T-helper 1 cell treated with Interleukin-12 subunit alpha and Interleukin-12 subunit beta and Interleukin-4 antibody, amounts not matched to agents 30 μg/mL and 1 μg/mL, for 36 hours (primary cell): ENCODE results near the gene PNCK.

Experiments used
- H3K27ac Mint-ChIP-seq: one replicate; pipeline ENCODE4 v1.8.0; 2021; ENCODE audit warnings: mild to moderate bottlenecking, mixed read lengths
- H3K27me3 Mint-ChIP-seq: one replicate; pipeline ENCODE4 v1.8.0; 2021; ENCODE audit warnings: low read depth, mixed read lengths
- H3K36me3 Mint-ChIP-seq: one replicate; pipeline ENCODE4 v1.8.0; 2021; ENCODE audit warnings: low read depth, mixed read lengths
- H3K4me1 Mint-ChIP-seq: one replicate; pipeline ENCODE4 v1.8.0; 2021; ENCODE audit warnings: low read depth, mixed read lengths
- H3K4me3 Mint-ChIP-seq: one replicate; pipeline ENCODE4 v1.8.0; 2021; ENCODE audit warnings: mild to moderate bottlenecking, moderate library complexity, mixed read lengths
- H3K9me3 Mint-ChIP-seq: one replicate; pipeline ENCODE4 v1.8.0; 2021; ENCODE audit warnings: mixed read lengths

PNCK gene

DNA sequence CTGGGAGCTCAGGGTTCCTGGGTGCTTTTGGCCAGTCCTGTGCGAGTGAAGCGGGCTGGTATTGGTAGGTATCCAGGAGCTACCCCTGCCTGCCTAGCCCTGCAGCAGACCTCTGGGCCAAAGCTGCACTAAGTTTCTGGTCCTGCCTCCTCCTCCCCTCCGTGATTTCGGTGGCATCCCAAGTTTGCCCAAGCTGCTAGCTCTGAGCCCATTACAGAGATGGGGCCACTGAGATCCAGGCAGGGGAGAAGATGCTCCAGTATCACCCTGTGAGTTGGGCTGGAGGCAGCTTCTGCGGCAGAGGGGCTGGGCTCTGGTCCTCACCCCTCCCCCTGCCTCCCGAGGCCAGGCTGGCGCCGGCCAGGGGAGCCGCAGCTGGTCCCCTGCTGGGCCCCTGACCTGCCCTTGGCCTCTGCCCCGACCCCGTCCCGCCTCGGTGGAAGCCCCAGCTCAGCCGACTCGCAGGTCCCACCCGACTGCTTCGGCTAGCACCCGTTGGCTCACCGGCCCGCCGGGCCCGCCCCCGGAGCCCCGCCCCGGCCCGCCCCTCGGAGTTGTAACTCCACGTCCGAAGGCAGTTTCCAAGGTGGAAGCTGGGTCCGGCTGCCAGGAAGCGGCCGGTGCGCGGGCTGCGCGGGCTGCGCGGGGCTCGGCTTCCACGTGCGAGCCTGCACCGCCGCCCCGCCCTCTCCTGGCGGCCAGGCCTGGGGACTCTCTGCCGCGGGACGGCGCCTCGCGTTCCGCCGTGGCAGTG, 26.8 kb downstream of the PNCK start, which contains the start of gene DUSP9:
DUSP9 (plus strand) TSS at position 584 of the 754 bp plus-strand sequence. CDS start 751 bp downstream, outside the sequence.
- no peaks in the 10 kb centered on the region for H3K9me3 Mint-ChIP-seq
- H3K27me3 Mint-ChIP-seq, result peaks cover 35% of the 10 kb centered on the region
- H3K4me3 Mint-ChIP-seq, result no peak within 1 kb of the TSS
- H3K36me3 Mint-ChIP-seq, result no peaks in the 10 kb centered on the region
- peaks cover 2% of the 10 kb centered on the region for H3K4me1 Mint-ChIP-seq
- H3K27ac Mint-ChIP-seq, result no peak within 1 kb of the TSS

DNA sequence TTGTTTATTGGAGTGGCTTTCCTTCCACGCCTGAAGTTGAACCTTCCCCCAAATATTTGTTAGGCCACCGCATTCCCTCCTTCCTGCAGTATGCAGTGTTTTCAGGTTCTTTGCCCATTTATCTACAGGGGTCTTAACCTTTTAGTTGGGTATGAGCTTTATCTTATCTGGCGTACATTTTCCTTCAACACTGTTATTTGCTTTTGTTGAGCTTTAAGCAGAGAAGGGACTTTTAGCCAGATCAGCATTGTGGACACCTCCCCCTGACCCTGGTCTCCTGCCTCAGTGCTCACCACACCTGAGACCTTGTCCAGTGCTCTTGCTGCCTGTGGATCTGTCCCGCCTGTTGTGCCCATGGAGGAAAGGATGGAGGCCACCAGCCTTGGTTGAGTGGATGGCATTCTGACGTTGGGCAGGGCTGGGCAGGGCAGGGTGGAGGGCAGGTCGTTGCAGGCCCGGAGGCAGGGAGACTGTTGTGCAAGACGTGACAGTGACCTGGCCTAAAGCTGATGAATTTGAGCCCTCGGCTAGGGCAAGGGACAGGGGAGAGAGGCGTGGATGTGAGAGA, 27.6 kb downstream of the PNCK start:
- no peak overlapping the region for H3K27ac Mint-ChIP-seq
- no peaks in the 10 kb centered on the region for H3K36me3 Mint-ChIP-seq
- no peak overlapping the region for H3K4me3 Mint-ChIP-seq
- H3K9me3 Mint-ChIP-seq, result no peaks in the 10 kb centered on the region
- peaks cover 39% of the 10 kb centered on the region for H3K27me3 Mint-ChIP-seq
- H3K4me1 Mint-ChIP-seq, result peaks cover 5% of the 10 kb centered on the region

DNA sequence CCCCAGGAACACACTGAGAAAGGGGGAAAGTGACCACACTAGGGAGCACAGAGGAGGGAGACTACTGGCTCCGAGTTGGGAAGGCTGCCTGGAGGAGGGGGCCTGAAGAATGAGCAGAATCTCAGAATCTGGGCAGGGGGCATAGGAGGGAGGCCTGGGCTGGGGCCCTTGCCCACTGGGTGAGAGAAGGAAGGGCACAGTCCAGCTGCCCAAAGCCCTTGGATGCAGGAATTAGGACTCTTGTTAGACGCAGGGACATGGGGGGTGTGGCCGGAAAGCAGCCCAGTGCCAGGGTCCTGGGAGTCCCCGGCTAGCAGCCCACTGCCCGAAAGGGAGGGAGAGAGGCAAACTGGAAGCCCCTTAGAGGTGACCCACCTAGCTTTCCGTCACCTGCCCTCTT, 28.5 kb downstream of the PNCK start:
- Mint-ChIP-seq H3K27ac (no peak overlapping the region), H3K9me3 (no peaks in the 10 kb centered on the region), H3K4me1 (peaks cover 5% of the 10 kb centered on the region), H3K4me3 (no peak overlapping the region), H3K27me3 (peaks cover 42% of the 10 kb centered on the region), H3K36me3 (no peaks in the 10 kb centered on the region)

DNA sequence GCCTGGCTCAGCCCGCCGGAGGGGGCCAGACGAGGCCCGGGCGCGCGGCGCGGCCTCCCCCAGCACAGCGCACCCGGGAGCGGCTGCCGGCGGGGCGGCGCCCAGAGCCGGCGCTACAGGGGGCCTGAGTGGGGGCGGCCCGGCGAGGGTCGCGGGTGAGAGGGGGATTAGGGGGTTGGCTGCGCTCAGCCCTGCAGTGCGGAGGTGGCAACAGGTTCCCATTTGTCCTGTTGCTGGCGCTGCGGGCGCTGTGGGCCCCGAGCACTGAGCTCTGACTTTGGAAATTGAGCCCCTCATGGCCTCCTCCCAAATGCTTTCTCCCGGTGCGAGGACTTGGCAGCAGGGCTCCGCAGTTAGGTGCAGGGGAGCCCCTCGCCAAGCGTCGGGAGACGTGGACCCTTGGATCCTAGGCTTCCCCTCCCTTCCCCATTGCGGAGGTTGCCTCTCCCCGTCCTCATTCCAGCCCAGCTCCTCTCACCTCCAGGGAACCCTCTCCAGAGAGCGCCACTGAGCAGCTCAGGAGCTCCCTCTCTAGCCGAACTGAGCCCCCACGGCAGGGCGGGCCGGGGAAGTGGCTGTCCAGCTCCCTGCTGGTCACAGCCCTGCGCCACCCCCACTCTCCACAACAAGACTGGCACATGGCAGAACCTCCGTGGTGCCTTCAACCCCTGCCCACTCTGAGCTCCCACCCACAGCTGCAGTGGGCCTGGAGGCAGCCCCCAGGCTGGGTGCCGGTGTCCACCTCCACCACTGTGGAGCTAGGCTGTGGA, 29.1 kb downstream of the PNCK start:
- no peak overlapping the region for H3K27ac Mint-ChIP-seq
- peaks cover 42% of the 10 kb centered on the region for H3K27me3 Mint-ChIP-seq
- peaks cover 5% of the 10 kb centered on the region for H3K4me1 Mint-ChIP-seq
- H3K36me3 Mint-ChIP-seq, result no peaks in the 10 kb centered on the region
- H3K4me3 Mint-ChIP-seq, result no peak overlapping the region
- H3K9me3 Mint-ChIP-seq, result no peaks in the 10 kb centered on the region

DNA sequence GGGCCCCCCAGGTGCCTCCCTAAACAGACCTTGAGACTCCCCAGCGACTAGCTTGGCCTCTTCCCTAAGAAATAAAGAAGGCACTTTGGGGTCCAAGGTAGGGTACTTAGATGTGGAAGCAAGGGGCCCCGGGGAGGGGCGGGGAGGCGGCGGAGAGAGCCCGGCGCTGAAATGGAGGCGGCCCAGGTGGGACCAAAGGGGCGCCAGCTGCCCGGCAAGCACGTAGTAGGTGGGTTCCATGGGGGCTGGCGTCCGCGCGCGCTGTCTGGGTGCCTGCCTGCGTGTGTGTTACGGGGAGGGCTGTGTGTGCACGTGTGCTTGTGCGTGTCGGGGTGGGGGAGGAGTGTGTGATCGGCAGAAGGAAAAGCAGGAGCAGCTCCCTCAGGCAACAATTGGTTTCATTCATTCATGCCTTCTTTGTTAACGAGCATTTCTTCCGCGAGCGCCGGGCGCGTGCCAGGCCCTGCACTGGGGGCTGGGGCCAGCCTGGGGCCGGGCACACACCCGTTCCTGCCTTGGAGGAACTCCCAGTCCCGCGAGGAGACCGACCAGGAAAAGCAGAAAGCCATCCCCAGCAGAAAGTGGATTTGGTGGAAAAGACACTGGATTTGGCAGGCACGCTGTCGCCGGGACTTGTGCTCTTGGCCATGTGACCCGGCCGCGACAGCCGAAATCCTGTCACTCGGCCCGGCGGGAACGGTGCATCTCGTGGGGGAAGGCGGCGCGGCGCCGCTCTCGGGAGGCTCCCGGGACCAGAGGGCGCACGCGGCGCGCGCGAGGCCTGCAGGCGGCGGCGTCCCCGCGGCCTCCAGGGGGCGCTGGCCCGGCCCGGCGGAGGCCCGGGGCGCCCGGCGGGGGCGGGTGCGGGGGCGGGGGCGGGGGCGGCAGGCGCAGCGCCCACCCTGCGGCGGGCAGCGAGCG, 29.9 kb downstream of the PNCK start:
- Mint-ChIP-seq H3K27me3 (peaks cover 40% of the 10 kb centered on the region), H3K4me3 (no peak overlapping the region), H3K9me3 (no peaks in the 10 kb centered on the region), H3K4me1 (peaks cover 5% of the 10 kb centered on the region), H3K27ac (no peak overlapping the region), H3K36me3 (no peaks in the 10 kb centered on the region)

DNA sequence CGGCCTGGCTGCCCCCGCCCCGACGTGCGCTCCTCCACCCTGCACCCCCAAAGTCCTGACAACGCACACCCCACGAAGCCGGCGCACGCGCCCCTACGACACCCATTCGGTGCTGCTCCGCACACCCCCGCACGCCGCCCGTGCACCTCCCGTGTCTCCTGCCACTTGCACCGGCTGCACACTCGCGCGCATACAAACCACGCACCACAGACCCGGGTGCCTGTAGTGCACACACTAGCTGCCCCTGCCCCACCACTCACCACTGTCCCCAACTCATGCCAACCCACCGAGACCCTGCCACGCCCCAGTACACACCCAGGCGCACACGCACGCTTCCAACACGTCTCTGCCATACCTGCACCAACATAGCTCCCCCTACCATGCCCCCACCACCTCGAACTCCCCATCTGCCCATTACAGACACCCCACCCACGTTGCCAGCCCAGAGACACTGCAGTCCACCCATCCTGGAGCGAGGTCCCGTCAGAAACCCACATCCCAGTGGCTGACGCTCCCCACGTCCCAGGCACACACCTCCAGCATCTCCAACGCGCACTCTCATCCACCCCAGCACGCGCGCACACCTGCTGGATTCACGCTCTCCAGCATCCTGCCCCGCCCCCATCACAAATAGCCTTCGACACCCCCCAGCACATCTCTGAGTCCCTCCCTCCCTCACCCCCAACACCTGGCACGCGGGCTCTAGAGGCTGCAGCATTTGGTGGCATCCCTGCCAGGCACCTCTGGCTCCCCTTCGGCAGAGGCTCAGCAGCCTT, 30.8 kb downstream of the PNCK start:
- Mint-ChIP-seq H3K9me3 (no peaks in the 10 kb centered on the region), H3K27me3 (peaks cover 36% of the 10 kb centered on the region), H3K27ac (no peak overlapping the region), H3K4me3 (peak overlapping the region; percentile 53), H3K4me1 (peaks cover 5% of the 10 kb centered on the region), H3K36me3 (no peaks in the 10 kb centered on the region)

DNA sequence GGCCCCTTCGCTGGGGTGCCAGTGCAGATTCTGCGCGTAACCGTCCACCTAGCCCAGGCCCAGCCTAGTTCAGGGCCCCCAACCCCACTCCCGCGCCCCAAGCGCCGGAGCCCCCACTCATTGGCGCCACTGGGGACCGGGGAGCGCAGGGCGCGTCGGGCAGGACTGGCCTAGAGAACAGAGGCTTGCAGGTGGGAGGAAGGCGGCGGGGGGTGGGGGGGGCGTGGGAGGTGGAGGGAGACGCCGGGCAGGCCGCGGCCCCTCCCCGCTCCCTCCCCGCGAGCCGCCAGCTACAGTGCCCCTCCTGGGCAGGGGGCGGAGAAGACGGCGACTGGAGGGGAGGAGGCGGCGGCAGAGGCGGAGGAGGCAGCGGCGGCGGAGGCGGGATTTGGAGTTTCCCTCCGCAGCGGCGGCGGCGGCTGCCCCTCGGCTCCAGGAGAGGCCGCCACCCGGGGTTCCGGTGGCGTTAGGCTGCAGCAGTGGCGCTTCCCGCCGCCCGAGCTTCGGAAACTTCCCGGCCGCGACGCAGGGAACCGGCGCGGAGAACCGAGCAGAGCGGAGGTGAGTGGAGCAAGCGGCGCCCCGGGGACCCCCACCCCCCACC, 31.5 kb downstream of the PNCK start:
- no peaks in the 10 kb centered on the region for H3K36me3 Mint-ChIP-seq
- no peaks in the 10 kb centered on the region for H3K9me3 Mint-ChIP-seq
- H3K4me1 Mint-ChIP-seq, result peaks cover 5% of the 10 kb centered on the region
- H3K27ac Mint-ChIP-seq, result no peak overlapping the region
- no peak overlapping the region for H3K4me3 Mint-ChIP-seq
- H3K27me3 Mint-ChIP-seq, result peaks cover 36% of the 10 kb centered on the region

DNA sequence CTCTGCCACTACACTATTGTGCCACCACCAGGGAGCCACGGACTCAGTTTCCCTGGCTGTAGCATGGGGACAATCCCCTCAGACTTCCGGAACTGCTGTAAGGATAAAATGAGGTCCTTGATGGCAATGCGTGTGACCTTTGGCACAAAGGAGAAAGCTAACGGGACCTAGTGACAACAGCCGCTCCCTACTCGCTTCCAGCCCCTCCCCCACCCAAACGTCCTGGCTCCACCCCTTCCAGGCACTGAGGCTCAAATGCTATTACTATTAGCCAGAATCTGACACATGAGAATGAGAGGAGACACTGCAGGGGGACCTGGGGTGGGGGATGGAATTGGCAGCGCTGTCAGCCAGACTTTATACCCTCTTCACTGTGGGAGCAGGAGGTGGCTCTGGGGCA, 32.0 kb downstream of the PNCK start:
- no peak overlapping the region for H3K27ac Mint-ChIP-seq
- peaks cover 5% of the 10 kb centered on the region for H3K4me1 Mint-ChIP-seq
- peaks cover 36% of the 10 kb centered on the region for H3K27me3 Mint-ChIP-seq
- H3K4me3 Mint-ChIP-seq, result no peak overlapping the region
- no peaks in the 10 kb centered on the region for H3K36me3 Mint-ChIP-seq
- H3K9me3 Mint-ChIP-seq, result no peaks in the 10 kb centered on the region

DNA sequence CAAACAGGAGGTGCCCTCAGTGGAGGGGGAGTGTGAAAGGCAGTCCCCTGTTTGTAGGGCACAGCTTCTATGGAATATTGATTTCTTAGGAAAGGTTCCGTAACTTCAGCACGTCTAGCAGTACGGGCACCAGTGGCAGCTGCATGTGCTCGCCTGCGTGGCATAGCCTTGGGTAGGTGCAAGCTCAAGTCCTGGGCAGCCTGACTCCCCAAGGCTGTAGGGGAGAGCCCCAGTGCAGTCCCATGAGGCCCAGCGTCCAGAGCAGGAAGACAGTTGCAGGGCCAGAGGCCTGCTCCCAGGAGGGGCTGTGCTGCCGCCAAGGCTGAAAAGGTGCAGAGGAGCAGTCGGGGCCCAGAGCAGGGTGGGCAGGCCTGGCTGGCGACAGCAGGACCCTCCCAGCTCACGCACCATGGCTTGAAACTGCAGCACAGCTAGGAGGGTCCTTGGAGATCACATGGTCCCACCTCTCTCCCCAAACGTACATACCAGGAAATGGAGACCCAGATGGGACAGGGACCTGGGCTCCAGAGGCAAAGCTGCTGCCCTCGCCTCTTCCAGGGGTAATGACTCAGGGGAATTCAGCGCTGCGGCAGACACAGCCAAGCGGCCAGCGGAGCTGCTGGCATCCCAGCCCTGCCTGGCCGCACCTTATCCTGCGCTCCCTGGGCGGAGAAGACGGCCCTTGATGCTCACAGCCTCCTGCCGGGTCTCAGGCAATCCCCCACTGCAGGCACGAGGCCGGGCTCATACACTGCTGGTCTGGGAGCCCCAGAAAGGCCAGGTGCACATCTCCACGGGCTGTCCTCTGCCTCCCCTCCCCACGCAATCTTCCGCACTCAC, 32.7 kb downstream of the PNCK start:
- Mint-ChIP-seq H3K4me3 (no peak overlapping the region), H3K4me1 (peaks cover 5% of the 10 kb centered on the region), H3K9me3 (no peaks in the 10 kb centered on the region), H3K27me3 (peaks cover 29% of the 10 kb centered on the region), H3K27ac (no peak overlapping the region), H3K36me3 (no peaks in the 10 kb centered on the region)

DNA sequence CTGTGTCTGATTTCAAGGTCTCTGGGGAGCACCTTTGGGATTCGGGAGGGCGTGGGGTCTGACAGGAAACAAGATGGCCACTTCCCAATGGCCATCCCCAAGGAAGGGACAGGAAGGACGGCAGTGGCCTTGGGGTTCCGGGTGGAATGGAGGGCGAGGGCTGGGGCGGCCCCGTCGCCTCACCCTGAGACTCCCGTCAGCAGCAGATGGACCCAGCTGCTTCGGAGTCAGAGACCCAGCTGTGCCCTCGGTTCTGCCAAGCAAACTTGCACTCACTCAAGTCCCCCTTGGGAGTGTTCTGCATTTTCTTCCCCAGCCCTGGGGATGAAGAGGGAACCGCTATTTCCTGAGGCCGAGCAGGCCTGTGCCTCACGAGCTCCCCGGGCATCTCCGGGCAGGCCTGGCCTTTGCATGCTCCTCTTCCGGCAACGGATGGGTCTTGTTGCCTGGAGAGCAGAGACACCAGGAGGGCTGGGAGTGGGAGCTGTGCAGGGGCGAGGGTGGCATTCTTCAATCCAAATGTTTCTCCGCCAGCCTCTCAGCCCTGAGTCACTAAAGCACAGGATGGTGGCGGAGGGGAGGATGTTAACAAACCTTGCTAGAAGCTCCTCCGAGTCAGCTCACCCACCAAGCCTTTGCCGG, 33.4 kb downstream of the PNCK start:
- peaks cover 5% of the 10 kb centered on the region for H3K4me1 Mint-ChIP-seq
- H3K9me3 Mint-ChIP-seq, result no peaks in the 10 kb centered on the region
- no peaks in the 10 kb centered on the region for H3K36me3 Mint-ChIP-seq
- H3K27ac Mint-ChIP-seq, result no peak overlapping the region
- no peak overlapping the region for H3K4me3 Mint-ChIP-seq
- peaks cover 23% of the 10 kb centered on the region for H3K27me3 Mint-ChIP-seq

DNA sequence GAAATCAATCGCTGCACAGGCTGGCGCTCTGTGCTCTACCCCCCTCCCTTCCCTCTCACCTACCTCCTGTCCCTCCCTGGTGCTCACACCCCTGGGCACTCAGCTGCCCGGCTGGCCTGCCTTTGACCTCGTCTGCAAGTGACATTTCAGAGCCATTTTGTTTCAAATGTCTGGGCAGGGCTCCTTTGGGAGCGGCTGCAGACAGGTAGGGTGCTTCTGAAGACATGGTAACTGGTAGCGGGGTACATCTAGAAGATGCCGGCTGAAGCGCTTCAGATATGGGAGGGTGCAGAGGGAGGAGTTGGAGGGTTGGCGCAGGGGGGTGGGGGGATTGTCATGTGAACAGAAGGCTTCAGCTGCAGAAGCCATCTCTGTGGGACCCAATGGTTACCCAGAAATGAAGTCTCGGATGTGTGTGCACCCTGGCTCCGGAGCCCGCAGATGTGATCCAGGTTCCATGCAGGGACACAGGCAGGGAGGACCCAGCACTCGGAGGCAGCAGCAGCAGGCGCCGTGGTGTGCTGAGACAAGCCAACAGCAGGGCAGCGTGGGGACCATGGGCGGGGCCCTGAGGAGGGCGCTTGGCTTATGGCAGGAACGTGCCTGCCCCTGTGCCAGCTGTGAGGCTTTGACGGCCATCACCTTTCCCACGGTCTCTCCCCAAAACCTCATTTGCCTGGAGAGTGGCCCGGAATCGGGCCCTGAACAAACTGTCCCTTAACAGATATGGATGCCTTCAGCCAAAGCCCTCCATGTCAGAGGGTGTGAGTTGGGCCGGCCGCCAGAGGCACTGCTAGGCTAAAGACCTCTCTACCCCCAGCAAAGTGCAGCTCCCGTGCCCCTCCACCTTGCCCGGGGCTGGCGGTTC, 34.2 kb downstream of the PNCK start:
- Mint-ChIP-seq H3K27ac (no peak overlapping the region), H3K27me3 (peaks cover 17% of the 10 kb centered on the region), H3K36me3 (no peaks in the 10 kb centered on the region), H3K9me3 (no peaks in the 10 kb centered on the region), H3K4me1 (peaks cover 5% of the 10 kb centered on the region), H3K4me3 (no peak overlapping the region)
